ENCODE measurements around the gene XAGE3.
A peak's percentile ranks its signal among the peaks of the same experiment; 100 is the strongest.
"Not testable (repeated sequence)": the region's sequence is repeated elsewhere in the genome, so short reads cannot be mapped to it uniquely, and the experiment has no call there.

Gene XAGE3

GRCh38 chrX:52867610-52868348 is at the start of gene XAGE3:
Gene XAGE3, minus strand, starts transcription at chrX:52868083. Its CDS starts 950 bp downstream, at chrX:52867133.
- no peak for DNase-seq (ENCODE audit: low read depth in 2 of 2)

DNA sequence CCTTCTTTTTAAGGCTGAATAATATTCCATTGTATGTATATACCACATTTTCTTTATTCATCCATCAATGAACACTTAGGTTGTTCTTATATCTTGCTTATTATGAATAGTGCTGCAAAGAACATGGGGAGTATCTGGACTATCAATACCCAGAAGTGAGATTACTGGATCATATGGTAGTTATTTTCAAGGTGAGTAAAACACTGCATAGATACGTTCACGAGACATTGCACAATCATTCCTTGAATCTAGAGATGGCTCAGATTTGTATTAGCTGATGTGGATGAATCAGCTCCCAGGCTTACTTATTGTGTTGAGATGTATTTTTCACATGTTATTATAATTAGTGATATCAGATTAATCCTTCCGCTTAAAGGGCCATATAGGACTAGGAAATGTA is 46.8 kb upstream of the XAGE3 start:
- not testable (repeated sequence) for DNase-seq (ENCODE audit: low read depth in 2 of 2)

- not testable (repeated sequence) for DNase-seq (ENCODE audit: low read depth in 2 of 2)
These were observed 45.8 kb upstream of the XAGE3 start for GRCh38 chrX:52913681-52914080.

- not testable (repeated sequence) for DNase-seq (ENCODE audit: low read depth in 2 of 2)
These were observed 41.6 kb upstream of the XAGE3 start for GRCh38 chrX:52909313-52909969.

DNA sequence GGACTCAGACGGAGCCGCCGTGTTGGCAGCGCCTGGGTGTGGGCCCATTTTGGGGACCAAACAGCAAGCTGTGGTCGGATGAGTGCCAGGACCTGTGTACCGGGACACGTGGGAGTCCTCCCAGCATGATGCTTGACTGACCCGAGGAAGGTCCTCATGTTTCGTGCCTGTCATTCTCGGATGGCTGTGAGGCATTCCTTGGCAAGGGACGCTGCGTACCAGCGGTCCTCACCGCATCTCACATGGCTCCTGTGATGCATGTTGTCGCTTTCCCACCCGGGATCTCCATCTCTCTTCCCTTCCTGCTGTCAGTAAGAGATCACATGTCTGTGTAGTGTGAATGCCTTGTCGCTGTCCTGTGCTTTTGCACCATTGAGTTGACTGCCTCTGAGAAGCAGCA is 40.0 kb upstream of the XAGE3 start:
- DNase-seq (ENCODE audit: low read depth in 2 of 2), result not testable (repeated sequence)

DNA sequence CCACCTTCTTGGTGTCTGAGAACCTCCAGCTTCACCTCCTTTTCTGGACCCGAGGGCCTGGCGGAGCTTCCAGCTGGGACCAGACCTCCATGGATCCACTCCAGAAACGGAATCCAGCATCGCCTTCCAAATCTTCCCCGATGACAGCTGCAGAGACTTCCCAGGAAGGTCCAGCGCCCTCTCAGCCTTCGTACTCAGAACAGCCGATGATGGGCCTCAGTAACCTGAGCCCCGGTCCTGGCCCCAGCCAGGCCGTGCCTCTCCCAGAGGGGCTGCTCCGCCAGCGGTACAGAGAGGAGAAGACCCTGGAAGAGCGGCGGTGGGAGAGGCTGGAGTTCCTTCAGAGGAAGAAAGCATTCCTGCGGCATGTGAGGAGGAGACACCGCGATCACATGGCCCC is 39.3 kb upstream of the XAGE3 start:
- DNase-seq (ENCODE audit: low read depth in 2 of 2), result not testable (repeated sequence)

- not testable (repeated sequence) for DNase-seq (ENCODE audit: low read depth in 2 of 2)
These were observed 38.2 kb upstream of the XAGE3 start for GRCh38 chrX:52906072-52906471.

DNA sequence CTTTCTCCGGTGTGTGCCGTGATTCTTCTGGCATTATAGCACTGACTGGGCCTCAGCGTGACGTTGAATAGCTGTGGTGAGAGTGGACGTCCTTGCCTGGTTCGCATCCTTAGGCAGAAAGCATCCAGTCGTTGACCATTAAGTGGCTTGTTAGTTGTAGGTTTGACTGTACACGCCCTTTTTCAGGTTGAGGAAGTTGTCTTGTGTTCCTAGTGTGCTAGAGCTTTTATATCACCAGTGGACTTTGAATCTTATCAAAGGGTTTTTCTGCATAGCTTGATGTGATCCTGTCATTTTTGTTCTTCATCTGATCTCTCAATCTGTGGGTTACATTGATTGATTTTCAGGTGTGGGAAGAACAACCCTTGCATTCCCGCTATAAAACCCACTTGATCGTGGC is 37.6 kb upstream of the XAGE3 start:
- not testable (repeated sequence) for DNase-seq (ENCODE audit: low read depth in 2 of 2)

DNA sequence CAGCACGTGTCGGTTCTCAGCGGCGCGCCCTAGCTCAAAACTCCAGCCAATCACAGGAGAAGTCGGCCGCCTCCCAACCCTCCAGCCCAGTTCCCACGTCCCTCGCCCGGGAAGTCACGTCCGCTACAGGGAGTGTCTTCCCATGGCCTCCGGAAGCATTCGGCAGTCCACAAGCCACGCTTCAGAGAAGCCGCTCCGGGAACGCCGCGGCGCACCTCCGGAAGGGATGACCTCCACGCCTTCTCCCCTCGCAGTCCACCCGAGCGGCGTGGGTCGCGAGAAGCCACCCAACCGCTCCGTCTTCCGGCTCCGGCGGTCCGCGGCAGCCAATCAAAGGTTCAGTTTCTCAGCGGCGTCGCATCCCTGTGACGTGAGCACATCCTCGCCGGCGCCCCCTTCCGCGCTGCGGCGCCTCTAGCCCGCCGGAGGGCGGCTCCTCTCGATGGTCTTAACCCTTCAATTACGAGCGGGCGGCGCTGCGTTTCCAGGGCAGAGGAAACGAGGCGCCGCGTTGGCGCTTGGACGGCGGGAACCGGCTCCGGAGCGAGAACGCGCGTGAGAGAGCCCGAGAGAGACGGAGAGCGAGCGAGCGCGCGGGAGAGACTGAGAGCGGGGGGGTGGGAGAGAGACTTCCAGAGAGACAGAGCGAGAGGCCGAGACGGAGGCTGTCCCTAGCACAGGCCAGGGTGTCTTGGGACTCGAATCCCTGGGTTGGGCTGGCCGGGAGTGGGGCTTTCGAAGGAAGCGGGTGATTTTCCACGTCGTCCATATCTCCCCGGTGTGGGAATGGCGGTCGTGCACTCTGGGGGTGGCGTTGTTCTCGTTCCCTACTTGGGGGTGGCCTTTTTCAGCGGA is 29.2 kb upstream of the XAGE3 start, which contains the start of gene FAM156B:
Gene FAM156B, plus strand, starts transcription at position 476 of the 855 bp plus-strand sequence. CDS start 9,896 bp downstream, outside the sequence.
- not testable (repeated sequence) for DNase-seq (ENCODE audit: low read depth in 2 of 2)

DNA sequence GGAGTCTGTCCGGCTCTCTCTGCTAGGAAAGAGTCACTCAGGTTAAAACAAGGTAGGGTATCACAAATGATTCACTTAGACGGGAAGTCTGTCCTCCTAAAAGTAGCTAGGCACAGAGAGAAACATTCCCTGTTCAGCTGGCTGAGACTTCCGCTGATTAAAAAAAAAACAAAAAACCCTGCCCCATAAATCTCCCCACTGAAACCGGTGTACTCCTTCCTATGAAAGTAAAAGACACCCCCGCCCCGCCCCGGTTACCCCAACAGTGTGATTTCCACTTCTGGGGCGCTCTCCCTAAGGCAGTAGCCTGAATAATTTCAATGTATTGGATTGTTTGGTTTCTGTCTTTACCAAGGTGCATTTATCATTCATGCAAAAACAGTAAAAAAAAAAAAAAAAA is 28.6 kb upstream of the XAGE3 start:
- DNase-seq (ENCODE audit: low read depth in 2 of 2), result not testable (repeated sequence)

DNA sequence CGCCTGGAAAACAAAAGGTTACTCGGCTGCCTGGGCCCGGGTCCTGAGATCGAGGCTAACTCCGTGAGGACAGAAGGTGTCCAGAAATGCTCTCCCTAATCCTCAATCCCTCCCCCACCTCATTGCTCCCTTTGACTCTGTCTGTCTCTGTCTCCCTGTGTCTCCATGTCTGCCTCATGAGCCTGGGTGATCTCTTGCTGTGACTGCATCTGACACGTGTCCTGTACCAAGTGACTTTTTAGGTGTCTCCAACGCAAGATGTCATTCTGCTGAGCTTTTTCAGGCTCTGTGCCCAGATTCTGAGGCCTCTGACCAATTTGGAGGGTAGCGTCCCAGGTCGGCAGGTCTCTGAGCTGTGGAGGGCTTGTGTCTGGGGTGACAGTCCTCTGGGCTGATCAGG is 20.2 kb upstream of the XAGE3 start:
- not testable (repeated sequence) for DNase-seq (ENCODE audit: low read depth in 2 of 2)

GRCh38 chrX:52887459-52887858 is 19.6 kb upstream of the XAGE3 start:
- DNase-seq (ENCODE audit: low read depth in 2 of 2), result not testable (repeated sequence)

DNA sequence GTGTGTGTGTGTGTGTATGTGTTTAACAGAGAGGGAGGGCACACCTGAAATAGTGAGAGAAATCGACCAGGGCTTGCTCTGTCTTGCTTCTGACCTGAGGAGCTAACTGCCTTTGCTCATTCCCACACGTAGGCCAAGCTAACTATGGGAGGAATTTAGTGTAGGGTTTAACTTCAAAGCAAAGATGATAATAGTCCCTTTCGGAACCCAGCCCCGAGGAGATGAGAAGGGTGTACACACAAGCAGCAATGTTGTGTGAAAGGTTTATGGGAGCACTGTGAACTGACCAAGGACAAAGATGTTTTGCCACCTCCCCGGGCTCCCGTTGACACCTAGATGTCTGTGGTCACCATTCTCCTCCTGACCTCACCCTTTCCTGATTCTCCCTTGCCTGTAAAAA is 8.5 kb upstream of the XAGE3 start:
- not testable (repeated sequence) for DNase-seq (ENCODE audit: low read depth in 2 of 2)

DNA sequence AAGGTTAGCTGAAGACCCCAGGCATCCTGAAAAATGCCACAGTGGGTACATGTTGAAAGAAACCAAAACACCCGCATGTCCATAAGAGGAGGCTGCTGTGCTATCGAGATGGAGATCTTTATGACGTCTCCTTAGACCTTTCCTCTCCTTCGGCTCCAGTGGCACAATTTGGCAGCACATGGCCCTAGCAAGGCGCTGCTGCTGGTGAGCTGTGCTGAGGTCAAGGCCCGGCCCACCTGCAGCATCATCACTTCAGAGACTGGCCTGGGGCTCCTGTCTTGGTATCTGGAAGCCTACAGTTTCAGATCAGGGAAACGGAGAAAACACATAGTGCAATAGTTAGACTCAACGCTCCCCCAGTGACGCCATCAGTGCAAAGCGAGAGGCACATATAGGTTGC is 7.6 kb upstream of the XAGE3 start:
- DNase-seq (ENCODE audit: low read depth in 2 of 2), result not testable (repeated sequence)

DNA sequence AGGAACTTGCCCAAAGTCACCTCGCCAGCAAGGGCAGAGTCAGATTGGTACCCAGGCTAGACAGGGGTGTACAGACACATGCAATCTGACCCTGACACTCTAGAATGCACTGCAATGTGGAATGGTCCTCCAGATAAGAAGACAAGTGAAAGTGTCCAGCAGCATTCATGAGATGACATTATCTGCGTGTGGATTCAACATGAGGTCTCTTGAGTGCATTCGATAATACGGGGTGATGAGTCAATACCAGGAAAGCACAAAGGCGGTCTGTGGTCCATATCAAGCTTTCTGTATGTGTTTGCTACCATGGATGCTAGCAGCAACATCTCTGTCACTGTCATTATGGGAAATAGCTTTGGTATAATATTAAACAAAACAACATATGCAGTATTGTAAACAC is 6.8 kb upstream of the XAGE3 start:
- no peak for DNase-seq (ENCODE audit: low read depth in 2 of 2)

DNA sequence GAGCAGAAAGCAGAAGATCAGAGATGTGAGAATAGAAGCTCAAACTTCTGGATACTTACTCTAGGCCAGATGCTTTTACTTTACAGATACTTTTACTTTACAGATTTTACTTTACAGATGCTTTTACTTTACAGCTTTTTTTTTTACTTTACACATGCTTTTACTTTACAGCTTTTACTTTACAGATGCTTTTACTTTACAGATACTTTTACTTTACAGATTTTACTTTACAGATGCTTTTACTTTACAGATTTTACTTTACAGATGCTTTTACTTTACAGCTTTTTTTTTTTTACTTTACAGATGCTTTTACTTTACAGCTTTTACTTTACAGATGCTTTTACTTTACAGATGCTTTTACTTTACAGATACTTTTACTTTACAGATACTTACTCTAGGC is 5.9 kb upstream of the XAGE3 start:
- not testable (repeated sequence) for DNase-seq (ENCODE audit: low read depth in 2 of 2)

DNA sequence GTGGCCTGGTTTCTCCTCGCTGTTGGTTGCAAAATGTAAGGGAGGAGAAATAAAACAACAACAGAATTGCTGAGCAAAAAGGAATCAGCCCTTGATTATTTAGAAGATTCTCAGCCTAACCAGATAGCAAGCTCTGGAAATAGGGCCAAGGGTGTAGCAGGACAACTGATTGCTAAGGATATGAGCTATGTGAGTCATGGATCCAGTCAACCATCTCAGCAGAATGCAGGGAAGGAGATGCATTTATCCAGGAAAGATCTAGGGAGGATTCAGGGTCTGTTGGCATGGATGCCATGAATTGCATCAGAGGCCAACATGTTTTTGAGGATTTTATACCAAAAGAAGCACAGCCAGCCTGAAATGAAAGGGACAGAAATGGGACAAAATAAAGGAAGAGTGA is 2.2 kb upstream of the XAGE3 start:
- no peak for DNase-seq (ENCODE audit: low read depth in 2 of 2)

- DNase-seq (ENCODE audit: low read depth in 2 of 2), result no peak
These were observed 2.4 kb downstream of the XAGE3 start for GRCh38 chrX:52865343-52865998.

GRCh38 chrX:52856991-52857525 is 10.8 kb downstream of the XAGE3 start:
- not testable (repeated sequence) for DNase-seq (ENCODE audit: low read depth in 2 of 2)

DNA sequence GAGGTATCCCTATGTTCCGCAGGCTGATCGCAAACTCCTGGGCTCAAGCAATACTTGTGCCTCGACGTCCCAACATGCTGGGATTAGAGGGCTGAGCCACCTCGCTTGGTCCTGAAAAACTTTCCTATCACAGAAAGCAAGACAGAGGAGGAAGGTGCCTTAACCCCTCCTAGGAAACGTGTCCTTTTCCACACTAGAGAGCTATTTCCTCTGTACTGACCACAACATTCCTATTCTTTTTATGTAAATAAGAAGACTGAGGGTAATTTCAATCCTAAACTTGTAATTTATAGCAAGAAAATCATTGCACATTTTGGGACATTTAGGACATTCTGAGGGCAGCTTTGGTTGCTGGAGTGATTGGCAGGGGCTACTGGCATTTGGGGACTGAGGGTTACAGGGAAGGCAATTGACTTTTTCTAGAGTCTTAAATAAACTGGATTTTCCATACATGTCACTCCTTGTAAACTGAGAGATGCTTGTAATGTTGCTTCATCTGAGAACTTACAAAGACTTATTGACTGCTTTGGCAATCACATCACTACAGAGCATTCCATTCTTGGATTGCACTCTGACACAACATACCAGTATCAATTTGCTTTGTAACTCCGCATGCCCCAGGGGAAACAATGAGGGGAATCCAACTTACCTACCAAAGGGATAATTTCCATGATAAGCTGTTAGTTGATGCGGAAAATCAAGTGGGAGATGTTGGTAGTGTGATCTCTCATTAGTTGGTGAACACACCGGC is 15.6 kb downstream of the XAGE3 start:
- peak in 1 of 2 experiments; percentile 1 for DNase-seq (ENCODE audit: low read depth in 2 of 2)

GRCh38 chrX:52843619-52844018 is 24.3 kb downstream of the XAGE3 start:
- DNase-seq (ENCODE audit: low read depth in 2 of 2), result not testable (repeated sequence)

Measured in fibroblast of skin of left biceps (primary cell).